Endothelial cell of umbilical vein (primary cell): Measurements from ENCODE around the gene HAVCR1. TPM values are rescaled to one million over a fixed set of nuclear protein-coding genes. Genes with fewer than 3 reads are reported as not detected.

Experiments
- BruUV-seq: library from RNA; stranded (reverse); fragments of 400-500 nt; replicated peaks from 2 replicates; lab custom pipeline; 2021; lab: Mats Ljungman, UMichigan
- CTCF ChIA-PET: fragments of 300-600, 350-600 bp; sonication (Branson Sonifier 250); formaldehyde crosslinking; loops from one replicate; lab custom pipeline; 2021; ENCODE audit warnings: antibody characterized with exemption, inconsistent platforms; lab: Charles Lee
- POLR2A ChIA-PET: fragments of 300-600, 350-600 bp; sonication (Branson Sonifier 250); formaldehyde crosslinking; loops from one replicate; lab custom pipeline; 2021; ENCODE audit warnings: antibody characterized with exemption, inconsistent platforms; lab: Charles Lee
- DNase-seq: peaks from one replicate; pipeline ENCODE4 v3.0.0-alpha.2; 2011; ENCODE audit warnings: low read depth, low spot score
- FAIRE-seq: peaks from 2 replicates; lab custom pipeline; 2011; peaks lifted over from hg19 to GRCh38; lab: Jason Lieb, UNC
- H2AFZ ChIP-seq: 2 replicates; pipeline ENCODE4 v1.6.0; 2012; ENCODE audit warnings: low read depth, low read length, control low read depth, inconsistent platforms
- H3K27ac ChIP-seq: 2 replicates; pipeline ENCODE4 v1.5.1; 2011; ENCODE audit warnings: low read depth, mild to moderate bottlenecking, control low read depth, low read length, moderate library complexity; ENCODE audit not compliant: insufficient read depth
- H3K27me3 ChIP-seq, 2 experiments: 2 replicates each; pipeline versions ENCODE4 v1.6.0 to v1.6.1; 2011; ENCODE audit warnings: low read length in 2 of 2, mixed read lengths in 1 of 2; ENCODE audit not compliant: control insufficient read depth in 2 of 2, insufficient read depth in 2 of 2
- H3K36me3 ChIP-seq, 2 experiments: 2 replicates in 1 of 2; 3 replicates in 1 of 2; pipeline ENCODE4 v1.5.1; 2011; ENCODE audit warnings: low read length in 2 of 2, mild to moderate bottlenecking in 1 of 2, moderate library complexity in 1 of 2; ENCODE audit not compliant: control insufficient read depth in 2 of 2, insufficient read depth in 2 of 2; ENCODE audit errors: extremely low read depth in 1 of 2
- H3K4me1 ChIP-seq: 3 replicates; pipeline ENCODE4 v1.5.1; 2011; ENCODE audit warnings: mild to moderate bottlenecking, low read length; ENCODE audit not compliant: control insufficient read depth, insufficient read depth; ENCODE audit errors: extremely low read depth
- H3K4me2 ChIP-seq: 2 replicates; pipeline ENCODE4 v1.6.1; 2011; ENCODE audit warnings: low read length, control low read depth, mixed read lengths; ENCODE audit not compliant: insufficient read depth
- H3K4me3 ChIP-seq, 3 experiments: fragments of 200-600 bp in 1 of 3; sonication (generic), shearing (Covaris generic) in 1 of 3; replicated peaks in 1 of 3; 2 replicates each; pipeline ENCODE4 v1.5.1; 2011 to 2016; ENCODE audit warnings: control low read depth in 3 of 3, low read length in 3 of 3, mild to moderate bottlenecking in 2 of 3, inconsistent platforms in 1 of 3, low read depth in 1 of 3, moderate library complexity in 1 of 3; ENCODE audit not compliant: insufficient read depth in 1 of 3
- H3K79me2 ChIP-seq: 2 replicates; pipeline ENCODE4 v1.6.0; 2012; ENCODE audit warnings: low read length, inconsistent platforms; ENCODE audit not compliant: control insufficient read depth, insufficient read depth
- H3K9ac ChIP-seq: replicated peaks from 2 replicates; pipeline ENCODE3; 2011; ENCODE audit warnings: low read length, control low read depth; ENCODE audit not compliant: insufficient read depth; ENCODE audit errors: extremely low read depth
- H3K9me1 ChIP-seq: replicated peaks from 3 replicates; pipeline ENCODE4 v1.6.0; 2011; ENCODE audit warnings: mild to moderate bottlenecking, low read length; ENCODE audit not compliant: control insufficient read depth, insufficient read depth; ENCODE audit errors: extremely low read depth
- H3K9me3 ChIP-seq: replicated peaks from 2 replicates; pipeline ENCODE4 v1.5.1; 2012; ENCODE audit warnings: low read length, inconsistent platforms; ENCODE audit not compliant: control insufficient read depth, insufficient read depth
- H4K20me1 ChIP-seq: replicated peaks from 2 replicates; pipeline ENCODE3; 2011; ENCODE audit warnings: mild to moderate bottlenecking, low read length; ENCODE audit not compliant: control insufficient read depth, insufficient read depth; ENCODE audit errors: extremely low read depth
- CTCF ChIP-seq, 2 donors: IDR thresholded peaks; 1 replicate in 1 of 2; 2 replicates in 1 of 2; pipeline ENCODE4 v1.5.1; 2011; ENCODE audit warnings: low read length in 2 of 2, mild to moderate bottlenecking in 2 of 2, moderate library complexity in 2 of 2, control low read depth in 1 of 2, inconsistent platforms in 1 of 2, low read depth in 1 of 2; ENCODE audit not compliant: insufficient read depth in 1 of 2; ENCODE audit errors: extremely low read depth in 1 of 2
- EZH2 ChIP-seq: IDR thresholded peaks from 2 replicates; pipeline ENCODE4 v1.6.1; 2012; ENCODE audit warnings: borderline replicate concordance, low read depth, mild to moderate bottlenecking, moderate library complexity, low read length, inconsistent platforms; ENCODE audit not compliant: severe bottlenecking
- FOS ChIP-seq: IDR thresholded peaks from 2 replicates; pipeline ENCODE4 v1.6.1; 2011; ENCODE audit warnings: mild to moderate bottlenecking, low read length, moderate library complexity, borderline replicate concordance; ENCODE audit not compliant: insufficient read depth
- GATA2 ChIP-seq: IDR thresholded peaks from 2 replicates; pipeline ENCODE4 v1.7.0; 2011; ENCODE audit warnings: low read depth, mild to moderate bottlenecking, moderate library complexity, mixed read lengths, low read length; ENCODE audit not compliant: insufficient read length, insufficient read depth
- JUN ChIP-seq: IDR thresholded peaks from 2 replicates; pipeline ENCODE4 v1.6.1; 2011; ENCODE audit warnings: borderline replicate concordance, low read depth; ENCODE audit not compliant: insufficient read length, insufficient read depth
- MAX ChIP-seq: IDR thresholded peaks from 2 replicates; pipeline ENCODE4 v1.6.1; 2011; ENCODE audit not compliant: insufficient read depth, insufficient read length
- MYC ChIP-seq: IDR thresholded peaks from one replicate; pipeline ENCODE4 v1.6.1; 2011; ENCODE audit warnings: mild to moderate bottlenecking, low read depth, low read length
- POLR2A ChIP-seq: IDR thresholded peaks from 2 replicates; pipeline ENCODE4 v1.6.1; 2012; ENCODE audit warnings: low read depth, mild to moderate bottlenecking, control low read depth, low read length
- POLR2AphosphoS5 ChIP-seq: IDR thresholded peaks from 2 replicates; pipeline ENCODE4 v1.6.1; 2012; ENCODE audit warnings: low read depth, mild to moderate bottlenecking, control low read depth, low read length, moderate library complexity; ENCODE audit not compliant: insufficient read depth
- dilution Hi-C: fragments of 300-500 bp; cut with MboI; formaldehyde crosslinking; loops from one replicate; pipeline ENCODE4 v1.15.0; 2019; ENCODE audit warnings: low sequenced_read_pairs; ENCODE audit not compliant: extremely low pct_ligation_motif_present
- intact Hi-C: fragments of 100-400 bp; cut with micrococcal nuclease; formaldehyde crosslinking; loops from one replicate; pipeline ENCODE4 v1.10.0; 2022
- polyA plus RNA-seq, 4 experiments: library from polyadenylated mRNA; depleted of rRNA in 3 of 4; stranded (reverse) in 3 of 4; unstranded in 1 of 4; fragments of >200 nt; gene quantifications; 2 replicates each; pipeline versions ENCODE4 v1.2.1 to v1.2.3, GENCODE V29; 2011 to 2012; ENCODE audit warnings: missing spikeins in 1 of 4
- total RNA-seq: library from RNA; stranded (reverse); gene quantifications from 2 replicates; pipeline ENCODE4 v1.2.3, GENCODE V29; 2021

HAVCR1 gene
- total and polyA plus RNA-seq, 2 donors (not counting 3 experiments of a cell fraction or from before 2014, with no cell fraction given), result not detected

- dilution Hi-C loops (no loop called here), intact Hi-C loops (no loop called here)
- H3K9me3 ChIP-seq, result no peaks in the 10 kb centered on the region
- H3K9ac ChIP-seq, result no peak overlapping the region
- ChIA-PET CTCF (no interaction called here), POLR2A (no interaction called here)
- H3K36me3 ChIP-seq, result no peaks in the 10 kb centered on the region
- no TSS peak for BruUV-seq
- no peak overlapping the region for H3K4me2 ChIP-seq
- H2AFZ ChIP-seq, result no peak overlapping the region
- H3K27ac ChIP-seq, result no peak overlapping the region
- DNase-seq (no peak), FAIRE-seq (no peak)
- TF ChIP-seq JUN, result no peak
- TF ChIP-seq POLR2AphosphoS5, result no peak
- TF ChIP-seq GATA2, result no peak
- TF ChIP-seq POLR2A, result no peak
- no peak for TF ChIP-seq MYC
- TF ChIP-seq MAX, result no peak
- no peak for TF ChIP-seq FOS
- no peak for TF ChIP-seq CTCF (IDR thresholded peaks at IDR 0.05; ENCODE audit: extremely low read depth in 1 of 2, insufficient read depth in 1 of 2, low read depth in 1 of 2, low read length in 2 of 2)
- TF ChIP-seq EZH2, result no peak
- no peaks in the 10 kb centered on the region for H3K4me1 ChIP-seq
- H3K79me2 ChIP-seq, result no peaks in the 10 kb centered on the region
- H3K9me1 ChIP-seq, result no peaks in the 10 kb centered on the region
- no peaks in the 10 kb centered on the region for H3K27me3 ChIP-seq
- H4K20me1 ChIP-seq, result no peaks in the 10 kb centered on the region
- H3K4me3 ChIP-seq, result no peak overlapping the region
Observed at GRCh38 chr5:157025093-157025698, 33.7 kb downstream of the HAVCR1 start.
